Measurements from ENCODE around the gene DPYSL5.

- TF ChIP-seq CTCF (IDR thresholded peaks at IDR 0.05) (no peak), POLR2A (IDR thresholded peaks at IDR 0.05) (no peak), POLR2AphosphoS5 (IDR thresholded peaks at IDR 0.05) (no peak)
Observed at GRCh38 chr2:26854283-26854827, 6.4 kb downstream of the DPYSL5 start.
